Duodenal mucosa (tissue), 2 donors: ENCODE measurements around the gene COX14.

Experiments used
- H3K27ac ChIP-seq: one replicate; pipeline ENCODE4 v1.7.0; 2013; ENCODE audit warnings: low read depth, low read length
- H3K27me3 ChIP-seq, 2 donors: one replicate each; pipeline ENCODE4 v1.7.0; 2013; ENCODE audit warnings: low read length in 2 of 2, control low read depth in 1 of 2; ENCODE audit not compliant: insufficient read depth in 2 of 2, control insufficient read depth in 1 of 2
- H3K36me3 ChIP-seq, 2 donors: one replicate each; pipeline ENCODE4 v1.7.0; 2013; ENCODE audit warnings: low read length in 2 of 2, control low read depth in 1 of 2; ENCODE audit not compliant: insufficient read depth in 2 of 2, control insufficient read depth in 1 of 2
- H3K4me1 ChIP-seq, 2 donors: one replicate each; pipeline ENCODE4 v1.7.0; 2013; ENCODE audit warnings: low read length in 2 of 2, control low read depth in 1 of 2; ENCODE audit not compliant: insufficient read depth in 2 of 2, control insufficient read depth in 1 of 2
- H3K4me3 ChIP-seq, 2 donors: one replicate each; pipeline ENCODE4 v1.7.0; 2013; ENCODE audit warnings: low read length in 2 of 2, low read depth in 1 of 2
- H3K9ac ChIP-seq, 2 donors: one replicate each; pipeline ENCODE4 v1.7.0; 2013; ENCODE audit warnings: low read length in 2 of 2, low read depth in 1 of 2
- H3K9me3 ChIP-seq, 2 donors: one replicate each; pipeline ENCODE4 v1.7.0; 2013; ENCODE audit warnings: low read length in 2 of 2, control low read depth in 1 of 2; ENCODE audit not compliant: control insufficient read depth in 1 of 2

The COX14 gene

DNA sequence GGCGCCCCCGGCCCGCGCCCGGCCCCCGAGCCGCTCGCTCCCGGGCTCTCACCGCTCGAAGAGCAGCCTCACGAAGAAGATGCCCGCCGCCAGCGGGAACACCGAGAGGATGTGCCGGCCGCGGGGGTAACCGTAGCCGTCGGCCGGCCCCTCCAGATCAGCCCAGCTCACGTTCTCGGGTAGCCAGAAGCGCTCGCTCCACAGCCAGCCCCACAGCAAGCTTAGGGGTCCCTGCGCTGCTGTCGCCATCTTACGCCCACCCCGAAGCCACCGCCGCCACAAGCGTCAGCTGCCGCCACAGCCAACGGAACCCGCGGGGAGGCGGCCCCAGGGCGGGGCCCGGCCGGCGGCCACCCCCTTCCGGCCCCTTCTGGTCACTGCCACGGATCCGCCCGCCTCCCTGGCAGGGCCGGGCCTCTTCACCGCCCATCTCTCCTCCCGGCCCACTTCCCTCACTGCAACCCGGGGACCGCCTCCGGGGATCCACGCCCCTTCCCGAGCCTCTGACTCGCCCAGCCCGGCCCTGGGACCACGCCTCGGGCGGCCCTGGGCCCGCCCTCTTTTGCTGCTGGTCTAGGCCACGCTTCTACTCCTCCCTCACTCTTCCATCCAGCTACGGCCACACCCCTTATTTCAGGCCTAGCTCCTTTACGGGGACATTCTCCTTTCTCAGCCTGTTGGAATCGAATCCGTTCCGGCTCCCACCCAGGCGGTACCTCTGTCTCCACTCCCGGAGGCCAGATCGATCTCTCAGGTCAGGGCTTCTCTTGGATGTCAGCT lies 55.2 kb downstream of the COX14 start, which contains the start of gene CERS5:
Gene CERS5 (minus strand): TSS at position 321 of the 780 bp plus-strand sequence. CDS start 72 bp downstream, at position 249.
- Histone ChIP-seq H3K36me3 (no peaks in the 10 kb centered on the region), H3K27me3 (no peaks in the 10 kb centered on the region), H3K4me1 (peaks cover 4 to 11% of the 10 kb centered on the region in 2 donors)

More for the DNA sequence above, 55.2 kb downstream of the COX14 start, which contains the start of gene CERS5:
- Histone ChIP-seq H3K4me3 (peak within 1 kb of the TSS; percentile 84), H3K9ac (peak within 1 kb of the TSS; percentile 69 to 75), H3K27ac (peak within 1 kb of the TSS; percentile 88), H3K9me3 (no peaks in the 10 kb centered on the region)
